ENCODE data around the gene ATG4B.

Gene ATG4B

DNA sequence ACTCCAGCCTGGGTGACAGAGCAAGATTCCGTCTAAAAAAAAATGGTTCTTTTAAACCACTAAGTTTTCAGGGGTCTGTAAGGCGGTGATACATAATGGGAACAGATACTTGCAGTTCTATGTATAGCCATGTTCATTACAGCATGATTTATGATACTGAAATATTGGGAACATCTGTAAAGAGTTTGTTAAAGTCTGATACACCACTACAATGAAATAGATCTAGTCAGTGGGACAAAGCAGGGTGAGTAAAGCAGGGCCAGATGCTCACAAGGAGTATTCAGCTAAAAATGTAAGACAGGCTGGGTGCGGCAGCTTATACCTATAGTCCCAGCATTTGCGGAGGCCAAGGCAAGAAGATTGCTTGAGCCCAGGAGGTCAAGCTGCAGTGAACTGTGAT lies 58.2 kb downstream of the ATG4B start:
- DNase-seq = no peak

DNA sequence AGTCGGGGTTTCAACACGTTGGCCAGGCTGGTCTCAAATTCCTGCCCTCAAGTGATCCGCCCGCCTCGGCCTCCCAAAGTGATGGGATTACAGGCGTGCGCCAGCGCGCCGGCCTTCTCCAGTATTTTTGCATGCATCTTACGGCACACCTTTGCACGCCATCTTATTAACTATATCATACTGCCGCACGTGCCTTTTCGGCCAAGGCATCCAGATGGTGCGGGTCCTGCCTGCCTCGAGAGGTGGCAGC lies 63.6 kb downstream of the ATG4B start:
- DNase-seq = no peak

DNA sequence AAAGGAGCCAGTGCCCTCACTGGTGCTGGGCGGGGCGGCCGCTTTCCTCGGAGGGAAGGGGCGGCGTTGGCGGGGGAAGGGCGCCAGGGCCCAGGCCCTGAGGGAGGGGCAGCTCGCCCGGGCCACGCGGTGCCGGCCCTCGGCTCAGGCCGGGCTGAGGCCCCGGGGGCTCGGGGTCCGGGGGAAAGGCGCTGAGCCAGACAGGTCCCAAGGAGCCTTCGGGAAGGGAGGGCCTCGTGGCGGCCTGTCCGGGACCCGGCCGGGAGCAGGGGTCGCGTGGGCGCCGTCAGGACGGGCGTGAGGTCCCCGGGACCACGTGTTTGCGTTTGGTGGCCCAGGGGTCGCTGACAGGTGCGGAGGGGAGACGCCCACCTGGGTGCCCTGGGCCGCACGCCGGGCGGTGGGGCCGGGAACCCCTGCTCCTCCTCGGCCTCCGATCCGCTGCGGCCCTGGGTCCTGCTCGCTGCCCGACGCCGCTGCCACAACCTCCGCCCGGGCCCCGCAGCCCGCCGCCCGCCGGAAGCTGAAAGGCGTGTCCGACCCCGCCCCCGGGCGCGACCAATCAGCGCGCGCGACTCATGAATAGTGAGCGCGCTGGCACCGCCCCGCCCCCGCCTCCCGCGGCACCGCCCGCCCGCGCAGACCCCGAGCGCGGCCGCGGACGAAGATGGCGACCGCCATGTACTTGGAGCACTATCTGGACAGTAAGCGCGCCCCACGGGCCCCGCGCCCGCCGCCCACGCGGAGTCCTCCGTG lies 64.1 kb downstream of the ATG4B start, which contains the start of gene ING5:
ING5 (plus strand) TSS at position 641 of the 756 bp plus-strand sequence; CDS start at position 668, 27 bp downstream.
- DNase-seq = peak; percentile 93

DNA sequence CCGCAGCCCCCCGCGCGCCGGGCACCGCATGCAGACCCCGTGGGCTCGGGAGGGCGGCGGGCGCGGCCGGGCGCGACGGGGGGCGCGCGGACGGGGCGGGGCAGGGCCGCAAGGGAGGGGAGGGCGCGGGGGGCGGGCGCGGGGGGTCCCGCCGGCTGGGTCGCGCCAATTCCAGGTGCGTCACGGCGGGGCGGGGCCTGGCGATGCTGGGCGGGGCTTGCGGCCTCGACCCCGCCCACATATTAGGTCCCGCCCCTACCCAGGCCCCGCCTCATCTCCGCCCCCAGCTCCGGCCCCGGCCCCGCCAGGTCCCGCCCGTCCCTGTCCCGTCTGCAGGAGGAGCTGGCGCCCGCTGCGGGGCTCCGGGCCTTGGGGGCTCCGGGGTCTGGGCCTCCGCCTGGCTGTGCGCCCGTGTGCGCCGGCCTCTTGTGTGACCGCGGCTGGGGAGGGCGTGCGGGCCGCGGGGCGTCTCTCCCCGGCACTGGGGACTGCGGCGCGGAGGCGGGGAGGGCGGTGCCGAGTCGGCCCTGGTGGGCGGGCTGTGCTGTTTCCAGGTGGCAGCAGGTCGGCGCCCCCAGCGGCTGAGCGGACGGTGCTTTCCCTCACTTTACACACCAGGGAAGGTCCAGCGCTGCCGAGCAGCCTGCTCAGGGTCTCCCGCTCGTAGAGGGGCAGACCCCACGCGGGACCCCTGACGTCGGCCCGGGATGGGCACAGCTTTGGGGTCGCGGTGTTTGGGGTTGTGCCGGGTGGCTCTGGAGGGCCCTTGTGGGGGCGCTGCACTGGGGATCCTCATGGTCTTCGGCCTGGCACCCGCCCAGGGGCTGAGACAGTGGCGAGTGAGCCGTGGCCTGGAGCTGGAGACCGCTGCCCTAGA lies 64.9 kb downstream of the ATG4B start:
- DNase-seq = peak; percentile 88

DNA sequence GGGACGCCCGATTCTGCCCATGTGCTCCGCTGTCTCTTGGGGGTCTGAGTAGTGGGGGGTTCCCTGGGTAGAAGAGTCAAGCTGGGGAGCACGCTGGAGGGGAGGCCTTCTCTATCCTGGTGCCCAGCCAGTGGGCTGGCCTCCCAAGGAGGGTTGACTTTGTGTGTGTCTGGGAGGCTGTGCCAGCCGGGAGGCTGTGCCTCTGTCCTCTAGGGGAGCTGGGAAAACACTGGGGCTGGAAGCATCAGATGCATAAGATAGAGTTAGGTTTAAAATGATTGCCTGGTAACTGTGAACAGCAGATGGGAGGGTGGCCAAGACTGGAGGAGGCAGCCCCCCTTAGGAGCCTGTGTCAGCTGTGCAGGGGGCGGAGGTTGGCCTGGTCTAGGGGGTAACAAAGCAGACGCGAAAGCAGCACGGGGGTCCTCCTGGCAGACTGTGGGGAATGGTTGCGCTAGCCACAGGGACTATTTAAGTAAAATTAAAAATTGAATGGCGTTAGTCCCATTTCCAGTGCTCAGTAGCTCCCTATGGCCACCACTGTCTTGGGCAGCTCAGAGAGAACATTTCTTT lies 65.6 kb downstream of the ATG4B start:
- no peak for DNase-seq

DNA sequence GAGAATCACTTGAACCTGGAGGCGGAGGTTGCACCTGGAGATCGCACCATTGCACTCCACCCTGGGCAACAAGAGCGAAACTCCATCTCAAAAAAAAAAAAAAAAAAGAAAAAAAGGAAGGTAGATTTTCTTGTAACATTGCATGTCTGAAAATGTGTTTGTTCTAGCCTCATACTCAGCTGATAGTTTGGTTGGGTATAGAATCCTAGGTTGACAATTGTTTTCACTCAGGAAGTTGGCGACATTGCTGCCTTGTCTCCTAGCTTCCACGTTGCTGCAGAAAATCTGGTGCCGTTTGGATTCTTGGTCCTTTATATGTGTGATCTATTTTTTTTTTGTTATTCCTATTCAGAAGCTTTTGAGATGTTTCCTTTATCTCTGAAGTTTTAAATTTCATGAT lies 69.0 kb downstream of the ATG4B start:
- no peak for DNase-seq

DNA sequence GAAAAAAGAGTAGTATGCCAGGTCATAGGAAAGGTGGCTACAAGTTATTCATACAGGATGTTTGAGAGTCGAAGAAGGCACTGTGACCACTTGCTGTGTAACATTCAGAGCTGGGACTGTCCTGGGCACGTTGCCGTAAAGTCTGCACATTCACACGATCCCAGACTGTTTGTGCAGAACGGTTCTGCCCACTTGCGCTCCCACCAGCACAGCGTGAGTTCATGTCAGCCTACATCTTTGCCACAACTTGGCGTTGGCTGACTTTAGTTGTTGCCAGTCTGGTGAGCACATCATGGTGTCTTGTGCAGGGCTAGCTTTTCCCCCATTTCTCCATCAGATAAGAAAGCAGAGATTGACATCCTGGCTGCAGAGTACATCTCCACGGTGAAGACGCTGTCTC lies 71.4 kb downstream of the ATG4B start:
- no peak for DNase-seq

DNA sequence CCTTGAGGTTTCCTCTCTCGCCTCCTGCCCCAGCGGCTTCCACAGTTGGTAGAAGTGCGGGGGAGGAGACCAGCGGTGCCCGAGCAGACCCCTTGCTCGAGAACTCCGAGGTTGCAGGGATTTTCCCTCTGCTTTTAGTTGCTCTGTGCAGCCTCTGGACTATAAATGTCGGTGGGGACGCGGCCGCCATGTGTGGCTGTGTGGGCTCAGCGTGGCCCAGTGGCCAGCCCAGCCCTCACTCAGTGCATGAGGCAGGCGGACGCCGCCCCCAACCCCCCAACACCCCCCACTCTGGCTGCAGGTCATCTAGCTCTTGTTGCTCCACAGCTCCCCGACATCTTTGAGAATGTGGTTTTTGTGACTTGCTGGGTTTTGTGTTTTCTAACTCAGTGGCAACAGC lies 81.6 kb downstream of the ATG4B start:
- no peak for DNase-seq

DNA sequence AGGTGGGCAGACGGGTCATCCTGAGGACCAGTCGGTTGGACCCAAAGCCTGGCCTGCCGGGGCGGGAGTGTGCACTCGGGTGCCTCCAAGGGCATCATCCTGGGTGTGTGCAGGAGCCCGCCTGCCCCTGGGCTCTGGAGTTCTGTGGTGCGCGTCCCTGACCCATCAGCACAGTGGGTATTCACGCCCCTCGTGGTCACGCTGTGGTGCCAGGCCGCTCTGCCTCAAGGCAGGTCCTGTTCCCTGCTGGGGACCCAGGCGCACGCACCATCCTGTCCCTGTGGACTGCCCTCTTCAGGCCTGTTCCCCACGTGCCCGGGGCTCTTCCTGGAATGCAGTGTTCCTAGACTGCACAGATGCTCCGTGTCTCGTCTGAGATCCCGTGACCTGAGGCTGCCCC lies 82.6 kb downstream of the ATG4B start:
- no peak for DNase-seq

DNA sequence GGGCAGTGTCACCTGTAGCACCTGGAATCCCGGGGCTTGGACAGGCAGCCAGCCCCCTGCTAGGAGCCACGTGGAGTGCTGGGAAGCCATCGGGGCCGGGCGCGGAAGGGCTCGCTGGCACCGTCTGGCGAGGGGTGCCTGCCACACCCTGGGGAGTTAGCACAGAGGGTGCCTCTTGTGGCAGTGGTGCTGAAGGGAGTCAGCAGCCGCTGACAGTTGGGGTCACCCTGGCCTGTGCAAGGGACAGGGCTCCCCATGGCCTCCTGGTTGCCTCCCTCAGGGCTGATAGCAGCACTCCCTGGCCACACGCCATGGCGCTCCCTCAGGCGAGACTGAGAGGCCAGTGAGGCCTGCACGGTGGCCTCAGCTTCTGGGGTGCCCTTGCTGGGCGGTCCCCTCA lies 83.1 kb downstream of the ATG4B start:
- DNase-seq = no peak

DNA sequence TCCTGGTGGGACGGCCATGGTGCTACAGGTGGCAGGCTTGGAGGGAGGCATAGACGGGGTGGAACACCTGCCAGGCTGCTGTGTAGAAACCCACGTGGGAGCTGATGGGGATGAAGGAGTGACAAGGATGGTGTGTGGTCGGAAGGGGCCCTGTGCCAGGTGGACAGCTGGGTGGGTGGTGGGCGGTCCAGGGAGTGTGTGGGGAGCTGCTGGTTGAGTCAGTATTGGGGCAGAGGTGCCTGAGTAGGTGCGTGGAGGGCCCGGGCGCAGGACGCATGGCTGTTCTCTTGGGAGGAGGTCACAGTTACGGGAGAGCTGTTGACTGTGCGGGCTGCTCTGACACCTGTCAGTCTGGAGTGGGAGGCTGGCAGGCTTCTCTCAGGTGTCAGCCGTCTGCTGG lies 84.4 kb downstream of the ATG4B start:
- no peak for DNase-seq

DNA sequence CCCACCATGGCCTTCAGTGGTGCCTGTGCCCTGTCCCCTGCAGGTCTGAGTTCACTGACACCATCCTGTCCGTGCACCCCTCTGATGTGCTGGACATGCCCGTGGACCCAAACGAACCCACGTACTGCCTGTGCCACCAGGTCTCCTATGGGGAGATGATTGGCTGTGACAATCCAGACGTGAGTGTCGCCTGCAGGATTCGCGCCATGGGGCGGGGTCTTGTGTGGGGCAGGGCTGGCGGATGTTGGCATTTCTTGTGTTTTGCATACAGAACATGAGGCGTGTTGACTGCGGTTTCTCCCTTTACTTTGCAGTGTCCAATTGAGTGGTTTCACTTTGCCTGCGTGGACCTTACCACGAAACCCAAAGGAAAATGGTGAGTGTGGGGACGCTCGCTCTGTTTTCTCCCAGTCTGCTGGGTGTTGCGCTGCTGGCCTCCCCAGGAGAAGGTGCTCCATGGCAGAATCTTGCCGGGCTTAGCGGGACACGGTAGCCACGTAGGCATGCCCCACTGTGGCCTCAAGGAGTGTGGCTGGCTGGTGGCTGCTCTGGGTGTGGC lies 85.5 kb downstream of the ATG4B start:
- DNase-seq = no peak
